Natural killer cell (primary cell): ENCODE measurements around the gene NKD1. TPM values are rescaled to one million over a fixed set of nuclear protein-coding genes. Genes with fewer than 3 reads are reported as not detected.
A peak's percentile ranks its signal among the peaks of the same experiment; 100 is the strongest.

Experiments used
- ATAC-seq, 3 donors: fragments of 150-1000 bp in 2 of 3; fragments of 200-7000 bp in 1 of 3; cut with Tn5 transposase; 1 replicate in 1 of 3; 2 replicates in 2 of 3; pipeline ENCODE4 v1.10.0; 2021; ENCODE audit warnings: mild to moderate bottlenecking in 2 of 3, moderate library complexity in 2 of 3
- DNase-seq, 2 donors: peaks; one replicate each; pipeline versions ENCODE4 v3.0.0 to v3.0.0-alpha.2; 2013 to 2021; ENCODE audit warnings: mixed read lengths in 1 of 2
- H3K27ac ChIP-seq: one replicate; pipeline ENCODE4 v1.5.1; 2013; ENCODE audit warnings: mild to moderate bottlenecking, low read length
- H3K27me3 ChIP-seq: one replicate; pipeline ENCODE4 v1.6.1; 2013; ENCODE audit warnings: low read length; ENCODE audit not compliant: control insufficient read depth, insufficient read depth
- H3K36me3 ChIP-seq: one replicate; pipeline ENCODE4 v1.6.1; 2013; ENCODE audit warnings: low read length; ENCODE audit not compliant: control insufficient read depth, insufficient read depth
- H3K4me1 ChIP-seq: one replicate; pipeline ENCODE4 v1.6.1; 2013; ENCODE audit warnings: low read length; ENCODE audit not compliant: control insufficient read depth, insufficient read depth
- H3K4me3 ChIP-seq: one replicate; pipeline ENCODE4 v1.5.1; 2013; ENCODE audit warnings: low read length
- H3K9me3 ChIP-seq: one replicate; pipeline ENCODE4 v1.6.1; 2013; ENCODE audit warnings: low read length; ENCODE audit not compliant: control insufficient read depth, insufficient read depth
- H3K27ac Mint-ChIP-seq, 2 donors: one replicate each; pipeline ENCODE4 v1.8.0; 2022; ENCODE audit warnings: mild to moderate bottlenecking in 2 of 2, mixed read lengths in 2 of 2, moderate library complexity in 1 of 2
- H3K27me3 Mint-ChIP-seq, 2 donors: one replicate each; pipeline ENCODE4 v1.8.0; 2022; ENCODE audit warnings: low read depth in 2 of 2, mixed read lengths in 2 of 2
- H3K36me3 Mint-ChIP-seq: one replicate; pipeline ENCODE4 v1.8.0; 2022; ENCODE audit warnings: mixed read lengths
- H3K4me1 Mint-ChIP-seq, 2 donors: one replicate each; pipeline ENCODE4 v1.8.0; 2022; ENCODE audit warnings: mixed read lengths in 2 of 2
- H3K4me3 Mint-ChIP-seq: one replicate; pipeline ENCODE4 v1.8.0; 2022; ENCODE audit warnings: mild to moderate bottlenecking, moderate library complexity, mixed read lengths
- H3K9me3 Mint-ChIP-seq, 2 donors: one replicate each; pipeline ENCODE4 v1.8.0; 2022; ENCODE audit warnings: mixed read lengths in 2 of 2
- WGBS: methylation state at CpG from one replicate; pipeline ENCODE4 v1.1.7; 2013; ENCODE audit warnings: missing lambda C conversion rate; ENCODE audit not compliant: insufficient coverage; 5-methylcytosine and 5-hydroxymethylcytosine counted together
- intact Hi-C: fragments of 100-400 bp; cut with micrococcal nuclease; formaldehyde crosslinking; loops from one replicate; pipeline ENCODE4 v1.14.2; 2022
- total RNA-seq, 4 donors: library from RNA; stranded (reverse); fragments of 120-200 nt in 1 of 4; gene quantifications; one replicate each; pipeline versions ENCODE4 v1.2.3 to v1.2.4, GENCODE V29; 2013 to 2022
- TF ChIP-seq, protein P1 (sequence below): fragments of 200-600 bp; IDR thresholded peaks from one replicate; pipeline ENCODE4 v1.8.0; 2022; ENCODE audit warnings: antibody characterized with exemption

NKD1 gene
- total RNA-seq, 3 donors from 2014 or later (not counting 1 experiment from before 2014, with no cell fraction given) = 0.75 to 1.5 (median 1.0) TPM

- Mint-ChIP-seq H3K27ac (peak overlapping the region; percentile 95 to 96), H3K36me3 (peaks cover 16% of the 10 kb centered on the region), H3K9me3 (no peaks in the 10 kb centered on the region), H3K4me1 (peaks cover 64% of the 10 kb centered on the region in 2 donors), H3K27me3 (no peaks in the 10 kb centered on the region), H3K4me3 (peak overlapping the region; percentile 66)
- intact Hi-C loops = no loop called here
- DNase-seq = no peak
- Histone ChIP-seq H3K9me3 (peaks cover 6% of the 10 kb centered on the region), H3K4me1 (peaks cover 60% of the 10 kb centered on the region), H3K36me3 (peaks cover 58% of the 10 kb centered on the region), H3K27me3 (no peaks in the 10 kb centered on the region), H3K4me3 (no peak overlapping the region), H3K27ac (no peak overlapping the region)
- ATAC-seq = no peak
- WGBS = 83% methylated on average over 3 of the region's 3 CpGs
- TF ChIP-seq, protein P1, sequence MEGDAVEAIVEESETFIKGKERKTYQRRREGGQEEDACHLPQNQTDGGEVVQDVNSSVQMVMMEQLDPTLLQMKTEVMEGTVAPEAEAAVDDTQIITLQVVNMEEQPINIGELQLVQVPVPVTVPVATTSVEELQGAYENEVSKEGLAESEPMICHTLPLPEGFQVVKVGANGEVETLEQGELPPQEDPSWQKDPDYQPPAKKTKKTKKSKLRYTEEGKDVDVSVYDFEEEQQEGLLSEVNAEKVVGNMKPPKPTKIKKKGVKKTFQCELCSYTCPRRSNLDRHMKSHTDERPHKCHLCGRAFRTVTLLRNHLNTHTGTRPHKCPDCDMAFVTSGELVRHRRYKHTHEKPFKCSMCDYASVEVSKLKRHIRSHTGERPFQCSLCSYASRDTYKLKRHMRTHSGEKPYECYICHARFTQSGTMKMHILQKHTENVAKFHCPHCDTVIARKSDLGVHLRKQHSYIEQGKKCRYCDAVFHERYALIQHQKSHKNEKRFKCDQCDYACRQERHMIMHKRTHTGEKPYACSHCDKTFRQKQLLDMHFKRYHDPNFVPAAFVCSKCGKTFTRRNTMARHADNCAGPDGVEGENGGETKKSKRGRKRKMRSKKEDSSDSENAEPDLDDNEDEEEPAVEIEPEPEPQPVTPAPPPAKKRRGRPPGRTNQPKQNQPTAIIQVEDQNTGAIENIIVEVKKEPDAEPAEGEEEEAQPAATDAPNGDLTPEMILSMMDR = no peak
Measured at GRCh38 chr16:50678531-50678930, 130.3 kb downstream of the NKD1 start.

DNA sequence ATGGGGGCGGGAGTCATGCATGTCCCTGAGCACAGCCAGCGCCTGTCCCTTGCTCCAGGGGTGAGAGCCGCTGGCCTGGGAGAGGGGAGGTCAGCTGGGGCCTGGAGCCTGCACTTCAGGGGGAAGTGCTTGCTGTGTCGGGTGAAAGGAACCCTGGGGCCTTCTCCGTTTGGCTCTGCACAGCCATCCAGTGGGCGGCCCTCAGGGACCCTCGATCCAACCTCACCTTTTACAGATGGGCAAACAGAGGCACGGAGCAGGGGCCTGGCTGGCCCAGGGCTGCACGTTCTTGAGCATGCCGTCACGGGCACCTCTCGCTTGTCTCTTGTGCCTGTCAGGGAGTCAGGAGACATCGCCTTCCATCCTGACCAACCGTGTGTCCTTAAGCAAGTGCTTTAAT, 131.1 kb downstream of the NKD1 start:
- Histone ChIP-seq H3K36me3 (peaks cover 51% of the 10 kb centered on the region), H3K27ac (peak overlapping the region; percentile 95), H3K27me3 (no peaks in the 10 kb centered on the region), H3K4me1 (peaks cover 67% of the 10 kb centered on the region), H3K4me3 (no peak overlapping the region), H3K9me3 (peaks cover under 1% of the 10 kb centered on the region)
- 87% methylated on average over 14 of the region's 14 CpGs for WGBS
- Mint-ChIP-seq H3K27me3 (no peaks in the 10 kb centered on the region), H3K27ac (peak overlapping the region; percentile 95 to 96), H3K36me3 (peaks cover 16% of the 10 kb centered on the region), H3K9me3 (no peaks in the 10 kb centered on the region), H3K4me3 (peak overlapping the region; percentile 85), H3K4me1 (peaks cover 71 to 72% of the 10 kb centered on the region in 2 donors)
- TF ChIP-seq, protein P1 = no peak
- DNase-seq (no peak), ATAC-seq (no peak)
- intact Hi-C loops = no loop called here

GRCh38 chr16:50679676-50680555, 131.7 kb downstream of the NKD1 start:
- Histone ChIP-seq H3K27me3 (no peaks in the 10 kb centered on the region), H3K9me3 (no peaks in the 10 kb centered on the region), H3K4me3 (peak overlapping the region; percentile 74), H3K36me3 (peaks cover 45% of the 10 kb centered on the region), H3K4me1 (peaks cover 73% of the 10 kb centered on the region), H3K27ac (peak overlapping the region; percentile 95)
- 60% methylated on average over 6 of the region's 6 CpGs for WGBS
- peak overlapping the region; percentile 95 to 96 for H3K27ac Mint-ChIP-seq
- peak overlapping the region; percentile 85 for H3K4me3 Mint-ChIP-seq
- TF ChIP-seq, protein P1 = no peak
- H3K27me3 Mint-ChIP-seq = no peaks in the 10 kb centered on the region
- intact Hi-C loops = no loop called here
- peaks cover 77 to 78% of the 10 kb centered on the region in 2 donors for H3K4me1 Mint-ChIP-seq
- no peak for ATAC-seq
- no peak for DNase-seq
- no peaks in the 10 kb centered on the region for H3K9me3 Mint-ChIP-seq
- H3K36me3 Mint-ChIP-seq = peaks cover 16% of the 10 kb centered on the region
